Kidney epithelial cell (primary cell): ENCODE data around the gene POLR2C. TPM values are rescaled to one million over a fixed set of nuclear protein-coding genes. Genes with fewer than 3 reads are reported as not detected.

Experiments used
- DNase-seq: peaks from one replicate; pipeline ENCODE4 v3.0.0-alpha.2; 2010; ENCODE audit warnings: low read depth
- H3K27me3 ChIP-seq: 2 replicates; pipeline ENCODE4 v1.6.0; 2011; ENCODE audit warnings: low read length; ENCODE audit not compliant: control insufficient read depth, insufficient read depth
- H3K36me3 ChIP-seq: 2 replicates; pipeline ENCODE4 v1.5.1; 2011; ENCODE audit warnings: low read length; ENCODE audit not compliant: control insufficient read depth, insufficient read depth
- H3K4me3 ChIP-seq: 2 replicates; pipeline ENCODE4 v1.5.1; 2011; ENCODE audit warnings: low read depth, mild to moderate bottlenecking, control low read depth, low read length
- CTCF ChIP-seq: IDR thresholded peaks from 2 replicates; pipeline ENCODE4 v1.5.1; 2011; ENCODE audit warnings: mild to moderate bottlenecking, moderate library complexity, low read length, control low read depth, inconsistent platforms; ENCODE audit not compliant: insufficient read depth, poor library complexity, severe bottlenecking
- total RNA-seq: library from RNA; depleted of rRNA; stranded (reverse); fragments of >200 nt; gene quantifications from 2 replicates; pipeline ENCODE4 v1.2.3, GENCODE V29; 2015

POLR2C gene
- total RNA-seq, 1 donor from 2014 or later, result 70.4 TPM

- peaks cover 2% of the 10 kb centered on the region for H3K36me3 ChIP-seq
- TF ChIP-seq CTCF, result no peak
- no peaks in the 10 kb centered on the region for H3K27me3 ChIP-seq
- no peak overlapping the region for H3K4me3 ChIP-seq
- no peak for DNase-seq
These were observed 17.8 kb upstream of the POLR2C start for GRCh38 chr16:57444711-57445110.

- Histone ChIP-seq H3K36me3 (peaks cover 1% of the 10 kb centered on the region), H3K4me3 (no peak overlapping the region), H3K27me3 (no peaks in the 10 kb centered on the region)
- TF ChIP-seq CTCF, result no peak
- no peak for DNase-seq
These were observed 17.0 kb upstream of the POLR2C start for GRCh38 chr16:57445510-57445909.

- H3K4me3 ChIP-seq, result peak overlapping the region; percentile 92
- DNase-seq, result no peak
- no peaks in the 10 kb centered on the region for H3K36me3 ChIP-seq
- H3K27me3 ChIP-seq, result no peaks in the 10 kb centered on the region
- TF ChIP-seq CTCF, result no peak
These were observed 15.8 kb upstream of the POLR2C start for GRCh38 chr16:57446531-57447185.

GRCh38 chr16:57447186-57447962, 15.1 kb upstream of the POLR2C start, which contains the start of the genes CIAPIN1 and COQ9:
Gene CIAPIN1, minus strand, starts transcription at chr16:57447385. Its CDS starts 6,457 bp downstream, at chr16:57440928.
Gene COQ9, plus strand, starts transcription at chr16:57447479. Its CDS starts 27 bp downstream, at chr16:57447506.
- no peak for TF ChIP-seq CTCF
- H3K27me3 ChIP-seq, result no peaks in the 10 kb centered on the region
- peak; percentile 76 for DNase-seq
- peaks cover 2% of the 10 kb centered on the region for H3K36me3 ChIP-seq
- H3K4me3 ChIP-seq, result peak within 1 kb of the TSS; percentile 92

- TF ChIP-seq CTCF, result no peak
- Histone ChIP-seq H3K36me3 (peaks cover 11% of the 10 kb centered on the region), H3K4me3 (no peak overlapping the region)
These were observed 10.5 kb upstream of the POLR2C start for GRCh38 chr16:57452021-57452420.

More at GRCh38 chr16:57452021-57452420, 10.5 kb upstream of the POLR2C start:
- no peaks in the 10 kb centered on the region for H3K27me3 ChIP-seq
- DNase-seq, result no peak
